Heart left ventricle (tissue), 13 donors: ENCODE measurements around the gene HRH2.

ENCODE experiments used
- CTCF ChIP-seq, 12 donors: fragments of 200-600 bp; sonication (generic) in 4 of 12; IDR thresholded peaks; one replicate each; pipeline versions ENCODE4 v1.5.0 to v1.8.0; 2018 to 2022; ENCODE audit warnings: antibody characterized with exemption in 12 of 12, mild to moderate bottlenecking in 5 of 12
- POLR2A ChIP-seq, 2 donors: fragments of 450-650 bp; IDR thresholded peaks; one replicate each; pipeline ENCODE4 v1.6.1; 2017; ENCODE audit warnings: antibody characterized with exemption in 2 of 2, mild to moderate bottlenecking in 2 of 2, moderate library complexity in 2 of 2
- donor health status: ischemic (EF 13 %, LVEDD 7.1; RV severe dilation, severe dysfunction).
- donor health status: DM: no; HTN: yes; CAD: no.
- donor health status: DM: no; HTN: no; CAD: no.
- donor health status: ischemic (EF 25% LVEDD 6.9; RV normal size, moderate dysfunction).
- donor health status: ischemic (EF 25% LVEDD 5.7; RV mildly dilated, moderate dysfunction).
- donor health status: ischemic (EF 35%, LVEDD 5.7; RV mildly dilated, moderate dysfunction).
- donor health status: nonischemic (EF 11% LVEDD 7.7; RV severe dilation, severe dysfunction).
- donor health status: DM: yes; HTN: yes; CAD: no.
- donor health status: PGD.
- donor health status: ischemic (EF 29% LVEDD 5.4; RV normal size, mild dysfunction).
- donor health status: nonischemic (EF 23%, LVEDD 6.1; RV moderate dilation, normal function).

GRCh38 chr5:175610898-175611297 lies 47.0 kb upstream of the HRH2 start:
- TF ChIP-seq POLR2A (IDR thresholded peaks at IDR 0.05): no peak
- no peak for TF ChIP-seq CTCF (IDR thresholded peaks at IDR 0.05)
